Endometrial microvascular endothelial cells (primary cell): Measurements from ENCODE around the gene SPSB2. TPM values are rescaled to one million over a fixed set of nuclear protein-coding genes. Genes with fewer than 3 reads are reported as not detected.

Experiments used
- in situ Hi-C: cut with HindIII; loops from 2 replicates; pipeline ENCODE4 v1.10.0; 2017; ENCODE audit warnings: low sequenced_read_pairs, low pct_unique_long_range_greater_than_20kb; ENCODE audit errors: inconsistent ontology term
- total RNA-seq: library from RNA; depleted of rRNA; stranded (reverse); fragments of >200 nt; gene quantifications from one replicate; pipeline ENCODE4 v1.2.3, GENCODE V29; 2015; ENCODE audit errors: inconsistent ontology term

SPSB2 gene
- total RNA-seq, 1 donor from 2014 or later = 2.1 TPM

DNA sequence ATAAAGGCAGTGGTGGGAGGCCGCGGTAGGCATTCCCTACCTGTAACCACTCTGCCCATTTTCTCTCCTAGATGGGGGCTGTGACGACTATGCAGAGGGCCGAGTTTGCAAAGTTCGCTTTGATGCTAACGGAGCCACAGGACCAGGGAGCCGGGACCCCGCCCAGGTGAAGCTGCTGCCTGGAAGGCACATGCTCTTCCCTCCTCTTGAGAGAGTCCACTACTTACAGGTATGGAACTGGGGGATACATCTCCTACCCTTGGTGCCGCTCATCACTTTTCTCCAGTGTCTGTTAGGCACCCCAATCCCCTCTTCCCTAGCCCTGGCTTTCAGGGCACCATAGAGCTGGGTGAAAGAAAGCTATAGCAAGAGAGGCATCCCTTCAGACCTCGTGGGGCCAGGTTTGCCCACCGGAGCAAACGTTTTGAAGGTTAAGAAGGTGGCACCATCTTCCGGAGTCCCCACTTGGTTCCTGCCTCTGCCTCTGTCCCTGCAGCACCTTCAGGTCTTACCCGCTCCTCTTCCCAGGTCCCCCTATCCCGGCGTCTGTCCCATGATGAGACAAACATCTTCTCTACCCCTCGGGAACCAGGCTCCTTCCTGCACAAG, 46.9 kb downstream of the SPSB2 start:
- in situ Hi-C loops = no loop called here

DNA sequence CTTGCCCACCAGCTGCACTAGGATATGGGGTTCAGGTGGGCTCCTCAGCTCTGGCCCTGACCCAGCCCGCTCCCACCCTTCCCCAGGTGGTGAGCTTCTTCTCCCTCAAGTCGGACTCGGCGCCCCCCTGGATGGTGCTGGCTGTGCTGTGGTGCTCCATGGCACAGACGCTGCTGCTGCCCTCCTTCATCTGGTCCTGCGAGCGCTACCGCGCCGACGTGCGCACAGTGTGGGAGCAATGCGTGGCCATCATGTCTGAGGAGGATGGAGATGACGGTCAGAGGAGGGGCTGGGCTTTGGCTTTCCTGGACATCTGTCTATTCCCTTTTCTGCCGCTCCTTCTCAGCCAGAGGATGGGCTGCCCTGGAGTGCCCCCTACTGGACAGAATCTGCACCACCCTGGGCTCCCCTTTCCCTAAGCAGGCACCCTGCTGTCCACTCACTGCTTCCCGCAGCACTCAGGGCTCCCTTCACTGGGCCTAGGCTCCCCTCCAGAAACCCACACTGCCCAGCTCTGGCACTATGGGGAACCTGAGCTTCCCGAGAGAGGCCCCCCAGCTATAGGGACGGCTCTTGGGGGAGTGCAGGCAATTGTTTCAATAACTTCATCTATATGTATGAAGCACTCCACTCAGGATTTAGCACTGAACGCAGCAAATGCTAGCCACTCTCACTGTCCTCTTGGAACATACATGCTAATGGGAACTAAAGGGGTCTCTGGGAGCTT, 47.5 kb downstream of the SPSB2 start:
- in situ Hi-C loops = no loop called here

DNA sequence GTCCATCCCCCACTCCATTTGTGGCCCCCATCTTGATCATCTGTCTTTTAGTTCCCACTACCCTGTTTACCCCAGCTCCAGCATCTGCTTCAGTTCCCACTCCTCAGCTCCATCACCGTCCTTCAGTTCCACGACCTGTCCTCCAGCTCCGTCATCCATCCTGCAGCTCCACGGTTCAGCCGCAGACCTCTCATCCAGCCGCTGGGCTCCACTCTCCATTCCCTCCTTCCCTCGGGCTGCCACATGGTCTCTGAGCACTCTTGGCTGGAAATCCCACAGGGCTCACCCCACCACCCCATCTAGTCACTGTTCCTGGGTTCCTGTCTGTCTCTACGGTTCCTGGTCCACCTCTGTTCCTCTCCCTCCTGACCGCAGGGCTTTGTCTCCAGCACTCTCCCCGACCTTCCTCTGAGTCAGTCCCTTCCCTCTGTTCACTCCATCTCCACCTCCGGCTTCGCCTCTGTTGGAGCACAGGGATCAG, 48.2 kb downstream of the SPSB2 start:
- in situ Hi-C loops = no loop called here

- in situ Hi-C loops = no loop called here
Measured at GRCh38 chr12:6824085-6824775, 48.9 kb downstream of the SPSB2 start.

DNA sequence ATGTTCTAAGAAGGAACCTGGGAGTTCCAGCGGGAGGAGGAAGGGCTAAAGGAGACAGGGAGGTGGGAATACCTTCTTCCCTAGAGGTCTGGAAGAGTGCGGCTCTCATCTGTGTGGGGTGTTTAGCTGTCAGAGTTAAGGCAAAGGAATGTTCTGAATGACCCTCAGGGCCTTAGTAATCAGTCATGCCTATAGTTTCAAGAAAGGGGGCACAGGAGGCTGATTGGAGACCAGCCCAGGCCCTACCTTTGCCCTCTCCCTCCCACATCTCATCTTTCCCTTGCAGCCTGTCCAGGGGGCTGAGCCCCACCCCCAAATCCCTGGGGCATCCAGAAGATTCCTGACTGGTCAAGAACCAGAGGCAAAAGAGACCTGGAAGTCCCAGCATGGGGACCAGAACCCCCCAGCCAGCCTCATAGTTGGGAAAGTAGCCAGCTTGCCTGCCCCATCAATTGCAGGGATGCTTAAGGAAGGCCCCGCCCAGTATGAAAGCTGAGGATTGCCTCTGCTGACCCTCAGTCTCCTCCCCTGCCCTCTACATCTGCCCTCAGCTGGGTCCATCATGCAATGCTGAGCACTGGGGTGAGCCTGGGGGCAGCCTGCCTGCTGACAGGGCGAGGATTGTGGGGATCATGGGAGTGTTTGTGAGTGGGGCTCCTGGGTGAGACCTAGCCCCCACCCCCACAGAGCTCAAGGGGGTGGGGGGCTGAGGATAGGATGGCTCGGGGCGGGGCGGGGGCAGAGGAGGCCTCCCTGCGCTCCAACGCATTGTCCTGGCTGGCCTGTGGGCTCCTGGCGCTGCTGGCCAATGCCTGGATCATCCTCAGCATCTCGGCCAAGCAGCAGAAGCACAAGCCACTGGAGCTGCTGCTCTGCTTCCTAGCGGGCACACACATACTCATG, 49.7 kb downstream of the SPSB2 start:
- in situ Hi-C loops = no loop called here

DNA sequence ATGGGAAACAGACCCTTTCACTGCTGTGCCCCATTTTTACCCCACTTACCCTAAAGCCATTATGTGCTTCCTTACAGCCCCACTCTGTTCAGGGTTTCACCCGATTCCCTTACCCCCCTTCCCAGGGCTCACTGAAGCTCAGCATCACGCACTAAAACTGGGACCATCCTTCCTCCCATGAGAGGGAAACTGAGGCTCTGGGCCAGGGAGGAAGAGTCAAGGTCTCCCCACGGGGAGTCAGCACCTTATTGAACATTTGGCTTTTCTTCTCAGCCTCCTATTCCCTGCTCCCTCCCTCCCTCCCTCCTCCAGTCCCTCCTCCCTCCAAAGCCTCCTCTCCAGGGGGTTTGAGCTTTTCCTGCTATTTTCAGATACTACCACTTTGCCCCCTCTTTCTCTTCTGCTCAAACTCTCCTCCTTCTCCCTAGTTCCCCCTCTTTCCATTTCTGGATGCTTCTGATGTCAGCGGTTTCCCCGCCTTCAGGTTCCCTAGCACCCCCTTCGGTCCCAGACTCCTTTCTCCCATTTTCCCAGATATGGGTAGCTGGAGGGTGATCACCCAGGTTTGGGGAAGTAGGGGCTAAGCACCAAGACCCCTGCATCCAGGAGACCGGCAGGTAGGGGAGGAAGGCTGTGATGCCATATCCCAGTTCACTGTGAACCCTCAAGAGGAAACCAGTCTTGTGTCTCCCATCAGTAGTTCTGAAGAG, 50.5 kb downstream of the SPSB2 start:
- in situ Hi-C loops = no loop called here

DNA sequence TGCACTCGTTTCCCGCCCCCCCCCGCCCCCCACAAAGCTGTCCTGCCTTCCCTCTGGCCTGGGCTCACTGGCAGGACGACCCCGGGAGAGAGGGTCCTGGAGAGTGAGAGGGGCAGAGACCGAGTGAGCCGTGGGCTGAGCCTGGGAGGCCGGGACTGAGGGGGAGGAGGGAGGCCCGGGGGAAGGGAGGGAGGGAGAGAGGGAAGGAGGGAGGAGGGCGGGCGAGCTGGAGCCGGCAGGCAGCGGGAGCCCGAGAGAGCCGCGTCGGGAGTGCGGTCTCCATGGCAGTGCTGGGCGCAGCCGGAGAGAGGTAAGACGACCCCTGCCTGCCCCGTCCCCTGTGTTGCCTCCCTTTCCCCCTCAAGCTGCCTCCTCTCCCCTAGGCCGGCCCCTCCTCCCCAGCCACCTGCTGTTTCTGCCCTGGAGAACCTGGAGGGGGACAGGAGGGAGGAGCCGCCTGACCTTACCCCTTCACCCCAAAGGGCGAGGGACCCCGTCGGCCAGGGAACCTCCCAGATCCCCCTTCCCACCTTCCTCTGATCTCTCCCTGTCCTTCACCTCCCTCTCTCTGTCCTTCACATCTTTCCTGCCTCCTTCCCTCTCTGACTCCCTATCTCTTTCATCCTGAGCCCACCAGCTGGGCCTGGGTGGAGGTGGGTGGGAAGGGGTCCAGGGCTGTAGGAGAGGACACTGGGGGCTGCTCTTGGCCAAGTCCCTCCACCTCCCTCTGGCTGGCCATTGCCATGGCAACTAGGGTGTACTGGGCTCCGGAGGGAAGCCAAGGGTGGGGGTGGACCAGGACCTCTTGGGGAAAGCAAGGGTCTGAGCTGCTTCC, 51.3 kb downstream of the SPSB2 start, which contains the start of gene GPR162:
Gene GPR162 (plus strand): TSS at position 231 of the 835 bp plus-strand sequence. CDS start 2,078 bp downstream, outside the sequence.
- in situ Hi-C loops = no loop called here

Other genes with a start within 250 kb of the SPSB2 start
- gene LPAR5, start 237.3 kb downstream of the SPSB2 start, total RNA-seq = not detected
- not detected for gene ACRBP, start 225.9 kb downstream of the SPSB2 start, total RNA-seq
- 39.5 TPM for gene ING4, start 210.2 kb downstream of the SPSB2 start, total RNA-seq
- 13.8 TPM for gene ZNF384, start 183.9 kb downstream of the SPSB2 start, total RNA-seq
- gene PIANP, start 172.5 kb downstream of the SPSB2 start, total RNA-seq = not detected
- 69.5 TPM for gene COPS7A, start 149.3 kb downstream of the SPSB2 start, total RNA-seq
- 223 TPM for gene MLF2, start 120.2 kb downstream of the SPSB2 start, total RNA-seq
- 238 TPM for gene PTMS, start 106.9 kb downstream of the SPSB2 start, total RNA-seq
- gene LAG3, start 100.8 kb downstream of the SPSB2 start, total RNA-seq = 0.19 TPM
- gene CD4, start 83.8 kb downstream of the SPSB2 start, total RNA-seq = not detected
- gene GPR162, start 51.5 kb downstream of the SPSB2 start, total RNA-seq = 0.19 TPM
- 32.3 TPM for gene P3H3, start 44.9 kb downstream of the SPSB2 start, total RNA-seq
- 0.74 TPM for gene GNB3, start 32.4 kb downstream of the SPSB2 start, total RNA-seq
- 50.0 TPM for gene CDCA3, start 22.0 kb downstream of the SPSB2 start, total RNA-seq
- gene USP5, start 21.2 kb downstream of the SPSB2 start, total RNA-seq = 102 TPM
- 1,455 TPM for gene TPI1, start 5.8 kb downstream of the SPSB2 start, total RNA-seq
- gene LRRC23, start 31.5 kb upstream of the SPSB2 start, total RNA-seq = 5.9 TPM
- gene ENO2, start 41.3 kb upstream of the SPSB2 start, total RNA-seq = 9.8 TPM
- 26.8 TPM for gene ATN1, start 54.7 kb upstream of the SPSB2 start, total RNA-seq
- not detected for gene RNU7-1, start 70.5 kb upstream of the SPSB2 start, total RNA-seq
- gene C12orf57, start 70.7 kb upstream of the SPSB2 start, total RNA-seq = 127 TPM
- gene PTPN6, start 78.1 kb upstream of the SPSB2 start, total RNA-seq = 0.09 TPM
- gene PHB2, start 97.4 kb upstream of the SPSB2 start, total RNA-seq = 301 TPM
- gene EMG1, start 97.6 kb upstream of the SPSB2 start, total RNA-seq = 39.9 TPM
- 28.2 TPM for gene LPCAT3, start 145.2 kb upstream of the SPSB2 start, total RNA-seq
- not detected for gene C1S, start 187.4 kb upstream of the SPSB2 start, total RNA-seq
- gene C1R, start 219.1 kb upstream of the SPSB2 start, total RNA-seq = 8.8 TPM
- 22.3 TPM for gene C1RL, start 235.9 kb upstream of the SPSB2 start, total RNA-seq